ENCODE results near the gene WWC2.
A peak's percentile ranks its signal among the peaks of the same experiment; 100 is the strongest.
"Not testable (repeated sequence)": the region's sequence is repeated elsewhere in the genome, so short reads cannot be mapped to it uniquely, and the experiment has no call there.

WWC2 gene

DNA sequence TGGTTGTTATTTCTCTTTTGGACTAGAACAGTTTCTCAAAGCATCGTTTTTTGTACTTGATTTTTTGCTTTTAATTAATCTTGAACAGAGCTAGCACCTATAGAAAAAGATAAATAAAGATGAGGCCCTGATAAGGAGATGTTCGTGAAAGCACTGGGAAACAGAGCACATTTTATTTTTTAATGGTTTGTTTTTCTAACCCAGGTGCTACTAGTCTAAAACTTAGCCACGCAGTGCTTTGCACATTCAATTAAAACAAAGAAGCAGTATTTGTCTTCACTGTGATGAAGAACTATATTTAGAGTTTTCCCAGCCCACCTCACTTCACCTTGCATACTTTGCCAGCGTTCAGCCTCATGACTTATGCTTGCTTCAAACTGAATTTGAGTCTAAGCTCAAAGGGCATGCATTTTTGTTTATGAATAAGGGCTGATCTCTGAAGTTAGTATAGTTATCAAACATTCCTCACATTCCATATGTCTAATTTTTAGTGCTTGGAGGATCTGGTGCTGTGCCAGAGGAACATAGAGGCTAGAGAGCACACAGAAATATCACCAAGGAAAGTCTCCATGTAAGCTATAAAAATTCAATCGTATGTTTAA lies 76.7 kb downstream of the WWC2 start:
- DNase-seq, result no peak

DNA sequence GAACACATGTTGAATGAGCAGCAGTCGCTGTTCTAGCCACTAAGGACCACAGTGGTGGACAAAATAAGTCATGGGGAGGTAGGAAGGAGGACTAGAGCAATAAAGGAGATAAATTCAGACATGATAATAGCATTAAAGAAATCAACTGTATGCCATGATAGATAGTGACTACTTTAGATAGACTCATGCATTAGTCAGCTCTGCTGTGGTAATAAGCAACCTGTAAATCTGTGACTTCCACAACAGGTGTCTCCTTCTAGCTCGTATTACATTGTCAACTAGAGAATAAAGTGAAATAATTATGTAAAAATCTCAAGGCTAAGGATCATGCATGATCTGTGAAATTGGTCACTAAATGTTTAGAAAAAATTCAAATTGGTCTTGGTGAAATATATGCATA lies 77.9 kb downstream of the WWC2 start:
- no peak for DNase-seq

- no peak for DNase-seq
Observed at GRCh38 chr4:183178201-183178600, 79.1 kb downstream of the WWC2 start.

GRCh38 chr4:183180096-183180495 lies 81.0 kb downstream of the WWC2 start:
- no peak for DNase-seq

DNA sequence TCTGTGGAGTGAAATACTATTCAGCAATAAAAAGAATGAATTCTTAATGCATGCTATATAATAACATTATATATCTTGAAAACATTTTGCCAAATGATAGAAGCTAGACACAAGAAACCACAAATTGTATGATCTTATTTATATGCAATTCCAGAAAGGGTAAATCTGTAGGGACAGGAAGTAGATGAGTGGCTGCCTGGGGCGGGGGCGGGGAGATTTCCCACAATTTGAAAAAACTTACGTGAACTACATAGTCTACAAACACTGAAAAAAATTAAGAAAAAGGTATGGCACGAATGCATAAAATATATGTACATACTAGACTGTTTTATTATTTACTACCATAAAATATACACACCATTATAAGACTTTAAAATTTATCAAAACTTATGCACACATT lies 81.6 kb downstream of the WWC2 start:
- DNase-seq, result no peak

- DNase-seq, result no peak
Observed at GRCh38 chr4:183181081-183181480, 82.0 kb downstream of the WWC2 start.

DNA sequence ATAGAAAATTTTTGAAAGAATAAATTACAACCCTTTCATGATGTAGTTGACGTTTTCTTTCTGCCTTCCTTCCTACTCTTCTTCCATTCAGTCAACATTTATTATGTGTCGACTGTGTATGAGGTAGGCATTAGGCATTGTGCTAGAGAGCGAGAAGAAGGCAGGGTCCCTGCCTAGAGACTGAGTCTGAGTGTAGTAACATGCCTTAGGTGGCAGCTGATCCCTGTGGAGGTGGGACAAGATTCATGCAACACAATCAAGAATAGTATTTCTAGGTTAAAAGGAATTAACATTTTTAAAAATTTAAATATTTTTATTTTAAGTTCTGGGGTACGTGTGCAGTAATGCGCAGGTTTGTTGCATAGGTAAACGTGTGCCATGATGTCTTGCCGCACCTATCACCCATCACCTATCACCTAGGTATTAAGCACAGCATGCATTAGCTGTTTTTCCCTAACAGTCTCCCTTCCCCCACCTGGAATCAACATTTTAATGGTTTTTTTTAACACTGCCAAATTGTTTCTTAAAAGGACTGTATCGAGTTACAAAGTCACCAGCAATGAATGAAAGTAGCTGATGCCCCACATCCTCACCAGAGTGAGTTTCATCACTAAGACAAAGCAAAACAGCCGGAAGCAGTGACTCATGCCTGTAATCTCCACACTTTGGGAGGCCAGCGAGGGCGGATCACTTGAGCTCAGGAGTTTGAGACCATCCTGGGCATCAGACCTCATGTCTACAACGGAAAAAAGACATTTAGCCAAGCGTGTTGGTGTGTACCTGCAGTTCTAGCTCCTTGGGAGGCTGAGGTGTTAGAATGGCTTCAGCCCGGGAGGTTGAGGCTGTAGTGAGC lies 84.0 kb downstream of the WWC2 start:
- peak; percentile 29 to 31 for DNase-seq

- DNase-seq, result no peak
Observed at GRCh38 chr4:183183906-183184535, 85.0 kb downstream of the WWC2 start.

GRCh38 chr4:183185018-183185417 lies 86.0 kb downstream of the WWC2 start:
- DNase-seq, result no peak

DNA sequence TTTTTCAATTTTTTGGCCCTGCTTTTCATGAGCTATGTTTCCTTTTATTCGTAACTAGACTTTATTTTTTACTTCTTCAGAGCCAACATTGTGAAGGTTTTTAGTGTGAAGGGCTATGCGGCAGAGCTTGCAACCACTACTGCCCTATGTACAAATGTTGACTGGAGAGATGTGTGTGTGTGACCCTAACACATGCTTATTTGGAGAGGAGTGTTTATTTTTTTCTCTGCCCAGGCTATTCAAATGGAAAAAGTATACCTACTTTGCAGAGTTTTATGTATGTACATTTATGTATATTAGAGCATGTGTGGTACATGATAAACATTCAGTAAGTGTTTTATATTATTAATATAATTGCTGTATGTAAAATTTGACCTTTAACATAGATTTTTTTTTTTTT lies 86.5 kb downstream of the WWC2 start:
- DNase-seq, result no peak

- DNase-seq, result no peak
Observed at GRCh38 chr4:183186813-183187212, 87.8 kb downstream of the WWC2 start.

DNA sequence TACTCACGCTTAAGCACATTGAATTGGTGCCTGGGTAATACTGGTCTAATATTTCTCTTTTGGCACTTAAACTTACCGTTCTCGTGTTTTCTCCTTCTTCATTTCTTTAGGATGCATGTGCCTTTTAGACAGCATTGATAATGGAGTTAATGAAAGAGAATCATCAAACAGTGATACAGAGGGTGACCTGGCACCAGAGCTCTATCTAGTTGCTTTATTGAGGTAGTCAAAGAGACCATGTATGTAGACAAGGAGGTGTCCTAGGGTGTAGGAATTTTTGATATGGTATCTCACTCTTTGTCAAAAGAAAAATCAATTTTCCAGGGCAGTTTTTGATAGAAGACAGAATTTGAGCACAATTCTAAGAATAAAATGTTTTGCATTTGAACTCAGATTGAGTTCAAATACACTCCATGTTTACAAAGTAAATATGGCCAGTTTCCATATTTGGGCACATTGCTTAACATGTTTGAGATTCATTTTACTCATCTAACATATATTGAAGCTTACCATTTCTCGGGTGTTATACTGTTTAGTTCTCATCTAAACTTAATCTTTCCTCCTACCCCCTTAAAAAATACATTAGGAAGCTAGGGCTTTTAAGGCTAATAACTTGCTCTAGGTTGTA lies 92.0 kb downstream of the WWC2 start:
- DNase-seq, result no peak

- no peak for DNase-seq
Observed at GRCh38 chr4:183191630-183192029, 92.6 kb downstream of the WWC2 start.

DNA sequence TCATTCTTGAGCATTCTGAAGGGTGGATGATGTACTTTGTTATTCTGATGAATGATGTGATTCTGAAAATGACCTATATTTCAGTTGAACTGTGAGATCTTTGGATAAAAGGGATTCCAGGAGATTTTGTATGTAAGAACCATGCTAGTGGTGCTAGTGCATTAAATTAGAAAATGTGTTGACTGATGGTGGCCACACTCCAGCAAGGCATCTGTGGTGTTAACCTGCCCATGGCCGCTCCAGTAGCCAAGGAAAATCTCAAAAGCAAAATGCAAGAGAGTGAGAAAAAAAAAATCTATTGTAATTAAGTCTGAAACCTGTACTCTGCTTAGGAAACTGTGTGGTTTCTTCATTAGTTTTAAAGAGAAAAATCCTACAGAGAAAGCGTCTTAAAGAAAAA lies 93.5 kb downstream of the WWC2 start:
- no peak for DNase-seq

- not testable (repeated sequence) for DNase-seq
Observed at GRCh38 chr4:183193730-183194338, 94.8 kb downstream of the WWC2 start.

- no peak for DNase-seq
Observed at GRCh38 chr4:183195534-183195933, 96.5 kb downstream of the WWC2 start.

DNA sequence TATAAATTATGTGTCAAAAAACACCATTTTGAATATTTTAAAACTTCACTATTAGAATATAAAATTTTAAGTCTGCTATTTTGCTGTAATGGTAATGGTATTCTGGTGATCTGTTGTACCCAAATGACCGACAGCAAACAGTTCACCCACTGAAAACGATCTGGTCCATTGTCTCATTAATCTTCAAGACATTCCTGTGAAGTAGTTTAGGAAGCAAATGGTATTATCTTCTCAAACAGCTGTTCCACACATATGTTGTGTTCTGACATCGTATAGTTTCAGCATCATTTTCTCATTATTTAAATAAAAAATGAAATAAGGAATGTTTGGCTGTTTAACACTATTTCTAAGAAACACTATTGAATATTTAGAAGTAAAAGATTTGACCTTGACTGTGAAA lies 98.1 kb downstream of the WWC2 start:
- no peak for DNase-seq

- DNase-seq, result no peak
Observed at GRCh38 chr4:183200453-183200852, 101.4 kb downstream of the WWC2 start.

GRCh38 chr4:183201331-183201730 lies 102.3 kb downstream of the WWC2 start:
- DNase-seq, result no peak

GRCh38 chr4:183202523-183202922 lies 103.5 kb downstream of the WWC2 start:
- no peak for DNase-seq

DNA sequence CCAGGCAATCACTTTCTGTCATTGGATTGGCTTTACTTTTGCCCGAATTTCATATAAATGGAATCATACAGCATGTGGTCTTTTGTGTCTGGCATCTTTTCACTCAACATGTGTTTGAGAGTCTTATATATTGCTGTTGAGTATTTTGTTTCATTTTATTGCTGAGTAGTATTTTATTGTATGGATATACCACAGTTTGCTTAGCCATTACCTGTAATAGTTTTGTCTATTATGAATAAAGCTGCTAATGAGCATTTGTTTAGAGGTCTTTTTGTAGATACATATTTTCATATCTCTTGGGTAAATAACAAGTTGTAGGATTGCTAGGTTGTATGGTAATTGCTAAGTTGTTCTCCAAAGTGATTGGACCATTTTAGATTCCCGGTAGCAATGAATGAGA lies 105.7 kb downstream of the WWC2 start:
- no peak for DNase-seq

GRCh38 chr4:183205193-183205592 lies 106.1 kb downstream of the WWC2 start:
- no peak for DNase-seq

DNA sequence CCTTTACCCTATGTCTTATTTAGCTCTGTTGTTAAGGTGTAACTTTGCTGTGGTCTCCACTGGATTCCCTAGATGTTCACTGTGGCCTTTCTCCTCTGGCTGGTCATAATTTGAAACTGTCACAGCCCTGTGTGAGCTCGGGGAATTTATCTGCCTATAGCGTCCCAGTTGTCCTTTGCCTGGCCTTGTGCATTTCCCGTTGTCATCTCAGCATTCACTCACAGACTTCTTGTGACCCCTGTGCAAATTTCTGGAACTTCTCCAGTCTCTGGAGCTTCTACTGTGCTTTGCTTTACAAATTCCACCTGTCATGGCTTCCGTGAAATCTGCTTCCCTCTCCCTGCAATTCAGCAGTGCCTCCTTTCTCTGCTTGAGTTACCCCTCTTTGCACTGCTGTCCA lies 106.7 kb downstream of the WWC2 start:
- no peak for DNase-seq
